ENCODE data around the gene NCOA6. TPM values are rescaled to one million over a fixed set of nuclear protein-coding genes. Genes with fewer than 3 reads are reported as not detected.

NCOA6 gene
- polyA plus RNA-seq, 1 donor from 2014 or later: 13.0 TPM

DNA sequence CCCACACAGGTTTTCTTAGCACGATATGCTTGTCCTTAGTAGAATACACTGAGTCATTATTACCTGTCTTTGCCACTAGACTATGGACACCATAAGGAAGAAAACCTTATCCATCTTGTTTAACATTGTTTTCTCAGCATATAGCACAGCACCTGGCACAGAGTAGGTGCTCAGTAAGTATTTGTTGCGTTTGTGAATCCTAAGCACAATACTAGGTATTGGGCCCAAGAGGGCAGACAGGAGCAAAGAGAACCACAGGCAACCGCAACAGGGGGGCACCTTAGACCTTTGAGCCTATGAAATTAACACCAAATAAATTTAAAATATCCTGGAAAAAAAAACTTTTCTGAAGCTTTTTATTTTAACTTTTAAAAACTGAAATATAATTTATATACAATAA is 3.7 kb upstream of the NCOA6 start:
- no peak overlapping the region for H3K4me3 ChIP-seq (ENCODE audit: low read length)
- no peaks in the 10 kb centered on the region for H3K9me3 ChIP-seq (ENCODE audit: low read length)
- no peaks in the 10 kb centered on the region for H3K27me3 ChIP-seq (ENCODE audit: insufficient read depth, low read depth, low read length)
- no peak overlapping the region for H2AFZ ChIP-seq (ENCODE audit: low read depth, low read length)
- no peak for TF ChIP-seq TAF1 (IDR thresholded peaks at IDR 0.05; ENCODE audit: low read depth)
- TF ChIP-seq, protein P1, sequence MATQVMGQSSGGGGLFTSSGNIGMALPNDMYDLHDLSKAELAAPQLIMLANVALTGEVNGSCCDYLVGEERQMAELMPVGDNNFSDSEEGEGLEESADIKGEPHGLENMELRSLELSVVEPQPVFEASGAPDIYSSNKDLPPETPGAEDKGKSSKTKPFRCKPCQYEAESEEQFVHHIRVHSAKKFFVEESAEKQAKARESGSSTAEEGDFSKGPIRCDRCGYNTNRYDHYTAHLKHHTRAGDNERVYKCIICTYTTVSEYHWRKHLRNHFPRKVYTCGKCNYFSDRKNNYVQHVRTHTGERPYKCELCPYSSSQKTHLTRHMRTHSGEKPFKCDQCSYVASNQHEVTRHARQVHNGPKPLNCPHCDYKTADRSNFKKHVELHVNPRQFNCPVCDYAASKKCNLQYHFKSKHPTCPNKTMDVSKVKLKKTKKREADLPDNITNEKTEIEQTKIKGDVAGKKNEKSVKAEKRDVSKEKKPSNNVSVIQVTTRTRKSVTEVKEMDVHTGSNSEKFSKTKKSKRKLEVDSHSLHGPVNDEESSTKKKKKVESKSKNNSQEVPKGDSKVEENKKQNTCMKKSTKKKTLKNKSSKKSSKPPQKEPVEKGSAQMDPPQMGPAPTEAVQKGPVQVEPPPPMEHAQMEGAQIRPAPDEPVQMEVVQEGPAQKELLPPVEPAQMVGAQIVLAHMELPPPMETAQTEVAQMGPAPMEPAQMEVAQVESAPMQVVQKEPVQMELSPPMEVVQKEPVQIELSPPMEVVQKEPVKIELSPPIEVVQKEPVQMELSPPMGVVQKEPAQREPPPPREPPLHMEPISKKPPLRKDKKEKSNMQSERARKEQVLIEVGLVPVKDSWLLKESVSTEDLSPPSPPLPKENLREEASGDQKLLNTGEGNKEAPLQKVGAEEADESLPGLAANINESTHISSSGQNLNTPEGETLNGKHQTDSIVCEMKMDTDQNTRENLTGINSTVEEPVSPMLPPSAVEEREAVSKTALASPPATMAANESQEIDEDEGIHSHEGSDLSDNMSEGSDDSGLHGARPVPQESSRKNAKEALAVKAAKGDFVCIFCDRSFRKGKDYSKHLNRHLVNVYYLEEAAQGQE (IDR thresholded peaks at IDR 0.05; ENCODE audit: borderline replicate concordance): no peak
- TF ChIP-seq EP300 (conservative IDR thresholded peaks at IDR 0.05; ENCODE audit: poor library complexity, severe bottlenecking): no peak
- no peak for TF ChIP-seq EZH2 (IDR thresholded peaks at IDR 0.05; ENCODE audit: borderline replicate concordance, insufficient read depth, low read length, poor library complexity, severe bottlenecking)
- no peak for TF ChIP-seq POLR2AphosphoS5 (IDR thresholded peaks at IDR 0.05)
- no peak for TF ChIP-seq MXI1 (conservative IDR thresholded peaks at IDR 0.05; ENCODE audit: poor library complexity, severe bottlenecking)
- H3K27ac ChIP-seq (ENCODE audit: low read length): no peak overlapping the region
- H3K79me2 ChIP-seq (replicated peaks; ENCODE audit: insufficient read depth, low read length): peaks cover 10% of the 10 kb centered on the region
- H3K4me2 ChIP-seq (ENCODE audit: low read length): no peak overlapping the region
- H3K9ac ChIP-seq (ENCODE audit: low read length): no peak overlapping the region
- no peaks in the 10 kb centered on the region for H3K36me3 ChIP-seq (ENCODE audit: insufficient read depth, low read length)
- H4K20me1 ChIP-seq (ENCODE audit: insufficient read depth): no peaks in the 10 kb centered on the region
- no peaks in the 10 kb centered on the region for H3K9me2 ChIP-seq (ENCODE audit: insufficient read depth, low read length)
- no peaks in the 10 kb centered on the region for H3F3A ChIP-seq (ENCODE audit: insufficient read depth, low read length, poor library complexity, severe bottlenecking)

DNA sequence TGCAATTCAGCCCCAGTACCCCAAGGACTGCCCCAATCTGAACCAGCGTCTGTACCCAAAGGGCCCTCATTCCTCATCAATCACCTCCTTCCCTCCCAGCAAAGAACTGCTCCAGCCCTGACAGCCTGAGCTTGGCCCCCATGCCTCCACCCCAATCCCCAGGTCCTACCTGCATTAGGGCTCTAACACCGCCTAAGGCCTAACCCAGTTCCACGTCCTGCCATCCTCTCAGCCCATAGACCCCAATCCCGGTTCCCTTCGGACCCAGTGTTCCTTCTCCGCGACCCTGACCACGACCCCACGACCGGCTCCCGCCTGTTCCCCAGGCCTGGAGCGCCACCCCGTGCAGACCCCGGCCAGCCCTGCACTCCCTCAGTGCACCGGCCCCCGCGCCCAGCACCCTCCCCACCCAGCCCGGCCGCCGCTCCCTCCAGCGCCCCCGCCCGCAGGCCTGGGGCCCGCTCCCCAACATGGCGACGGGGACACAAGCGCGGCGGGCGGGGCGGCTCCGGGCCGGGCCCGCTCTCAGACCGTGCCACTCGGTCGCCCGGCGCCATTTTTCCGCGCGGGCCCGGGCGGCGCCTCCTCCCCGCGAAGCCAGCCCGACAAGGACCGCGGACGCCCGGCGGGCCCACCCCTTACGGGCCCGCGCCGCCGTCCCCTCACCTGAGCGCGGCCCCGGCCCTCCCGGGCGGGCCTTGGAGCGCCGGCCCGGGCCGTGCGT is 483 bp downstream of the NCOA6 start:
- Histone ChIP-seq H3F3A (ENCODE audit: insufficient read depth, low read length, poor library complexity, severe bottlenecking) (no peaks in the 10 kb centered on the region), H3K9me3 (ENCODE audit: low read length) (no peaks in the 10 kb centered on the region), H3K36me3 (ENCODE audit: insufficient read depth, low read length) (no peaks in the 10 kb centered on the region), H3K27me3 (ENCODE audit: insufficient read depth, low read depth, low read length) (no peaks in the 10 kb centered on the region), H2AFZ (ENCODE audit: low read depth, low read length) (peak overlapping the region; percentile 84), H3K4me3 (ENCODE audit: low read length) (peak overlapping the region; percentile 93), H3K9me2 (ENCODE audit: insufficient read depth, low read length) (no peaks in the 10 kb centered on the region), H3K27ac (ENCODE audit: low read length) (peak overlapping the region; percentile 94), H3K79me2 (replicated peaks; ENCODE audit: insufficient read depth, low read length) (peaks cover 49% of the 10 kb centered on the region), H4K20me1 (ENCODE audit: insufficient read depth) (no peaks in the 10 kb centered on the region), H3K9ac (ENCODE audit: low read length) (peak overlapping the region; percentile 97), H3K4me2 (ENCODE audit: low read length) (peak overlapping the region; percentile 88)
- TF ChIP-seq, protein P2, sequence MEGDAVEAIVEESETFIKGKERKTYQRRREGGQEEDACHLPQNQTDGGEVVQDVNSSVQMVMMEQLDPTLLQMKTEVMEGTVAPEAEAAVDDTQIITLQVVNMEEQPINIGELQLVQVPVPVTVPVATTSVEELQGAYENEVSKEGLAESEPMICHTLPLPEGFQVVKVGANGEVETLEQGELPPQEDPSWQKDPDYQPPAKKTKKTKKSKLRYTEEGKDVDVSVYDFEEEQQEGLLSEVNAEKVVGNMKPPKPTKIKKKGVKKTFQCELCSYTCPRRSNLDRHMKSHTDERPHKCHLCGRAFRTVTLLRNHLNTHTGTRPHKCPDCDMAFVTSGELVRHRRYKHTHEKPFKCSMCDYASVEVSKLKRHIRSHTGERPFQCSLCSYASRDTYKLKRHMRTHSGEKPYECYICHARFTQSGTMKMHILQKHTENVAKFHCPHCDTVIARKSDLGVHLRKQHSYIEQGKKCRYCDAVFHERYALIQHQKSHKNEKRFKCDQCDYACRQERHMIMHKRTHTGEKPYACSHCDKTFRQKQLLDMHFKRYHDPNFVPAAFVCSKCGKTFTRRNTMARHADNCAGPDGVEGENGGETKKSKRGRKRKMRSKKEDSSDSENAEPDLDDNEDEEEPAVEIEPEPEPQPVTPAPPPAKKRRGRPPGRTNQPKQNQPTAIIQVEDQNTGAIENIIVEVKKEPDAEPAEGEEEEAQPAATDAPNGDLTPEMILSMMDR (IDR thresholded peaks at IDR 0.05; ENCODE audit: poor library complexity, severe bottlenecking): peak; percentile 45
- TF ChIP-seq, protein P1 (IDR thresholded peaks at IDR 0.05; ENCODE audit: borderline replicate concordance): peak; percentile 76
- peak; percentile 25 for TF ChIP-seq SMC3 (conservative IDR thresholded peaks at IDR 0.05; ENCODE audit: poor library complexity)
- peak; percentile 24 for TF ChIP-seq EP300 (conservative IDR thresholded peaks at IDR 0.05; ENCODE audit: poor library complexity, severe bottlenecking)
- TF ChIP-seq EZH2 (IDR thresholded peaks at IDR 0.05; ENCODE audit: borderline replicate concordance, insufficient read depth, low read length, poor library complexity, severe bottlenecking): no peak
- TF ChIP-seq TAF1 (IDR thresholded peaks at IDR 0.05; ENCODE audit: low read depth): peak; percentile 78
- peak; percentile 47 for TF ChIP-seq POLR2AphosphoS5 (IDR thresholded peaks at IDR 0.05)
- peak; percentile 37 for TF ChIP-seq RAD21 (conservative IDR thresholded peaks at IDR 0.05)
- TF ChIP-seq MXI1 (conservative IDR thresholded peaks at IDR 0.05; ENCODE audit: poor library complexity, severe bottlenecking): peak; percentile 31
